H1 (cell line): ENCODE data around the gene APH1B. TPM values are rescaled to one million over a fixed set of nuclear protein-coding genes. Genes with fewer than 3 reads are reported as not detected.

ENCODE experiments used
- CBX5 ChIP-seq: fragments of 300-800, 300-1000 bp; sonication (generic); IDR thresholded peaks from 2 replicates; pipeline ENCODE4 v1.7.1; 2016; ENCODE audit warnings: antibody characterized with exemption, low read length, low read depth
- EP300 ChIP-seq, 2 experiments: IDR thresholded peaks; 1 replicate in 1 of 2; 2 replicates in 1 of 2; pipeline ENCODE4 v1.6.1; 2011 to 2012; ENCODE audit warnings: low read depth in 2 of 2, low read length in 2 of 2, mild to moderate bottlenecking in 2 of 2, borderline replicate concordance in 1 of 2, inconsistent platforms in 1 of 2, moderate library complexity in 1 of 2
- FOSL1 ChIP-seq: IDR thresholded peaks from 2 replicates; pipeline ENCODE4 v1.6.1; 2011; ENCODE audit warnings: mild to moderate bottlenecking, low read depth, low read length, moderate library complexity; ENCODE audit not compliant: insufficient read depth
- JUND ChIP-seq: IDR thresholded peaks from 2 replicates; pipeline ENCODE4 v1.6.1; 2011; ENCODE audit warnings: mild to moderate bottlenecking, improper control_type of control experiment, low read length
- POLR2A ChIP-seq, 2 experiments: IDR thresholded peaks; 1 replicate in 1 of 2; 2 replicates in 1 of 2; pipeline ENCODE4 v1.6.1; 2011; ENCODE audit warnings: low read depth in 2 of 2, low read length in 2 of 2, mild to moderate bottlenecking in 2 of 2; ENCODE audit errors: control extremely low read depth in 1 of 2
- RFX5 ChIP-seq: IDR thresholded peaks from 2 replicates; pipeline ENCODE4 v1.6.1; 2011; ENCODE audit warnings: low read depth, low read length, improper control_type of control experiment, borderline replicate concordance
- RNF2 ChIP-seq: fragments of 200-900, 300-1000 bp; sonication (generic); IDR thresholded peaks from 2 replicates; pipeline ENCODE4 v1.7.1; 2016; ENCODE audit warnings: borderline replicate concordance, low read depth, mild to moderate bottlenecking, antibody characterized with exemption, low read length; ENCODE audit not compliant: poor library complexity, severe bottlenecking; ENCODE audit errors: missing control alignments
- SIN3A ChIP-seq, 2 experiments: IDR thresholded peaks in 1 of 2; conservative IDR thresholded peaks in 1 of 2; 2 replicates each; pipeline ENCODE4 v1.6.1; 2011 to 2012; ENCODE audit warnings: low read length in 2 of 2, improper control_type of control experiment in 1 of 2, low read depth in 1 of 2, mild to moderate bottlenecking in 1 of 2
- SUZ12 ChIP-seq: fragments of 200-600 bp; sonication (generic); IDR thresholded peaks from 2 replicates; pipeline ENCODE4 v1.6.1; 2012; ENCODE audit warnings: mild to moderate bottlenecking, inconsistent platforms, low read length, moderate library complexity, mixed read lengths
- TAF1 ChIP-seq: IDR thresholded peaks from 2 replicates; pipeline ENCODE4 v1.6.1; 2011; ENCODE audit warnings: mild to moderate bottlenecking, low read depth, low read length
- TCF12 ChIP-seq: IDR thresholded peaks from 2 replicates; pipeline ENCODE4 v1.6.1; 2011; ENCODE audit warnings: low read depth, mild to moderate bottlenecking, low read length
- polyA plus RNA-seq, 7 experiments: library from polyadenylated mRNA; depleted of rRNA in 3 of 7; stranded (reverse) in 5 of 7; unstranded in 2 of 7; fragments of >200 nt in 5 of 7; fragments of 200-250 nt in 2 of 7; gene quantifications; 1 replicate in 5 of 7; 2 replicates in 1 of 7; 4 replicates in 1 of 7; pipeline versions ENCODE4 v1.2.1 to v1.2.3, GENCODE V29; 2011 to 2013; ENCODE audit warnings: missing spikeins in 2 of 7, mixed read lengths in 2 of 7
- total RNA-seq: library from RNA; stranded (reverse); fragmentation: NEBNext Ultra II Directional; extraction: Animal tissue kit (Norgen Biotek cat#: 25700); gene quantifications from 2 replicates; pipeline ENCODE4 v1.2.1, GENCODE V29; 2021
- TF ChIP-seq, protein P1 (sequence below): fragments of 300-600 bp; sonication (generic); IDR thresholded peaks from 2 replicates; pipeline ENCODE4 v1.7.1; 2012; ENCODE audit warnings: low read length, moderate library complexity, mild to moderate bottlenecking, inconsistent platforms; ENCODE audit not compliant: insufficient replicate concordance

The APH1B gene
- total and polyA plus RNA-seq, 2 of the 8 experiments (the other 6 are each of a cell fraction or from before 2014, with no cell fraction given), result 11.5 to 22.9 TPM

DNA sequence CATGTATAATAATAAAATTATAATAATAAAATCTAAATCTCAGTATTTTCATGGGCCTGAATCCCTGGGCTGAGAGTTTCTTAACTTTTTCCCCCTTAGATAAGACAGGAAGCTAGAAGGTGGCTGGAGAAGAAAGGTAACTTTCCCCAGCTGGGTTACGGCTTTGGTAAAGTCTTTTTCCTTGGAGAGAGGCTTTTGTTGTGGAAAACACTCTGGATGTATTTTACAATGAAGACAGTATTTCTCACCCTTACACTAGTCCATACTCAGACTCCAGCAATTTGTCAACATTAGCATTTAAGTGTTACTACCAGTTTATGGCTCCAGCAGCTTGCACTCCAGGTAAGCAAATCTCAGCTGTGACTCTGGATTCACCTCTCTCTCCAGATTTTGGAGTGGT, 34.9 kb downstream of the APH1B start (continued):
- TF ChIP-seq, protein P1, sequence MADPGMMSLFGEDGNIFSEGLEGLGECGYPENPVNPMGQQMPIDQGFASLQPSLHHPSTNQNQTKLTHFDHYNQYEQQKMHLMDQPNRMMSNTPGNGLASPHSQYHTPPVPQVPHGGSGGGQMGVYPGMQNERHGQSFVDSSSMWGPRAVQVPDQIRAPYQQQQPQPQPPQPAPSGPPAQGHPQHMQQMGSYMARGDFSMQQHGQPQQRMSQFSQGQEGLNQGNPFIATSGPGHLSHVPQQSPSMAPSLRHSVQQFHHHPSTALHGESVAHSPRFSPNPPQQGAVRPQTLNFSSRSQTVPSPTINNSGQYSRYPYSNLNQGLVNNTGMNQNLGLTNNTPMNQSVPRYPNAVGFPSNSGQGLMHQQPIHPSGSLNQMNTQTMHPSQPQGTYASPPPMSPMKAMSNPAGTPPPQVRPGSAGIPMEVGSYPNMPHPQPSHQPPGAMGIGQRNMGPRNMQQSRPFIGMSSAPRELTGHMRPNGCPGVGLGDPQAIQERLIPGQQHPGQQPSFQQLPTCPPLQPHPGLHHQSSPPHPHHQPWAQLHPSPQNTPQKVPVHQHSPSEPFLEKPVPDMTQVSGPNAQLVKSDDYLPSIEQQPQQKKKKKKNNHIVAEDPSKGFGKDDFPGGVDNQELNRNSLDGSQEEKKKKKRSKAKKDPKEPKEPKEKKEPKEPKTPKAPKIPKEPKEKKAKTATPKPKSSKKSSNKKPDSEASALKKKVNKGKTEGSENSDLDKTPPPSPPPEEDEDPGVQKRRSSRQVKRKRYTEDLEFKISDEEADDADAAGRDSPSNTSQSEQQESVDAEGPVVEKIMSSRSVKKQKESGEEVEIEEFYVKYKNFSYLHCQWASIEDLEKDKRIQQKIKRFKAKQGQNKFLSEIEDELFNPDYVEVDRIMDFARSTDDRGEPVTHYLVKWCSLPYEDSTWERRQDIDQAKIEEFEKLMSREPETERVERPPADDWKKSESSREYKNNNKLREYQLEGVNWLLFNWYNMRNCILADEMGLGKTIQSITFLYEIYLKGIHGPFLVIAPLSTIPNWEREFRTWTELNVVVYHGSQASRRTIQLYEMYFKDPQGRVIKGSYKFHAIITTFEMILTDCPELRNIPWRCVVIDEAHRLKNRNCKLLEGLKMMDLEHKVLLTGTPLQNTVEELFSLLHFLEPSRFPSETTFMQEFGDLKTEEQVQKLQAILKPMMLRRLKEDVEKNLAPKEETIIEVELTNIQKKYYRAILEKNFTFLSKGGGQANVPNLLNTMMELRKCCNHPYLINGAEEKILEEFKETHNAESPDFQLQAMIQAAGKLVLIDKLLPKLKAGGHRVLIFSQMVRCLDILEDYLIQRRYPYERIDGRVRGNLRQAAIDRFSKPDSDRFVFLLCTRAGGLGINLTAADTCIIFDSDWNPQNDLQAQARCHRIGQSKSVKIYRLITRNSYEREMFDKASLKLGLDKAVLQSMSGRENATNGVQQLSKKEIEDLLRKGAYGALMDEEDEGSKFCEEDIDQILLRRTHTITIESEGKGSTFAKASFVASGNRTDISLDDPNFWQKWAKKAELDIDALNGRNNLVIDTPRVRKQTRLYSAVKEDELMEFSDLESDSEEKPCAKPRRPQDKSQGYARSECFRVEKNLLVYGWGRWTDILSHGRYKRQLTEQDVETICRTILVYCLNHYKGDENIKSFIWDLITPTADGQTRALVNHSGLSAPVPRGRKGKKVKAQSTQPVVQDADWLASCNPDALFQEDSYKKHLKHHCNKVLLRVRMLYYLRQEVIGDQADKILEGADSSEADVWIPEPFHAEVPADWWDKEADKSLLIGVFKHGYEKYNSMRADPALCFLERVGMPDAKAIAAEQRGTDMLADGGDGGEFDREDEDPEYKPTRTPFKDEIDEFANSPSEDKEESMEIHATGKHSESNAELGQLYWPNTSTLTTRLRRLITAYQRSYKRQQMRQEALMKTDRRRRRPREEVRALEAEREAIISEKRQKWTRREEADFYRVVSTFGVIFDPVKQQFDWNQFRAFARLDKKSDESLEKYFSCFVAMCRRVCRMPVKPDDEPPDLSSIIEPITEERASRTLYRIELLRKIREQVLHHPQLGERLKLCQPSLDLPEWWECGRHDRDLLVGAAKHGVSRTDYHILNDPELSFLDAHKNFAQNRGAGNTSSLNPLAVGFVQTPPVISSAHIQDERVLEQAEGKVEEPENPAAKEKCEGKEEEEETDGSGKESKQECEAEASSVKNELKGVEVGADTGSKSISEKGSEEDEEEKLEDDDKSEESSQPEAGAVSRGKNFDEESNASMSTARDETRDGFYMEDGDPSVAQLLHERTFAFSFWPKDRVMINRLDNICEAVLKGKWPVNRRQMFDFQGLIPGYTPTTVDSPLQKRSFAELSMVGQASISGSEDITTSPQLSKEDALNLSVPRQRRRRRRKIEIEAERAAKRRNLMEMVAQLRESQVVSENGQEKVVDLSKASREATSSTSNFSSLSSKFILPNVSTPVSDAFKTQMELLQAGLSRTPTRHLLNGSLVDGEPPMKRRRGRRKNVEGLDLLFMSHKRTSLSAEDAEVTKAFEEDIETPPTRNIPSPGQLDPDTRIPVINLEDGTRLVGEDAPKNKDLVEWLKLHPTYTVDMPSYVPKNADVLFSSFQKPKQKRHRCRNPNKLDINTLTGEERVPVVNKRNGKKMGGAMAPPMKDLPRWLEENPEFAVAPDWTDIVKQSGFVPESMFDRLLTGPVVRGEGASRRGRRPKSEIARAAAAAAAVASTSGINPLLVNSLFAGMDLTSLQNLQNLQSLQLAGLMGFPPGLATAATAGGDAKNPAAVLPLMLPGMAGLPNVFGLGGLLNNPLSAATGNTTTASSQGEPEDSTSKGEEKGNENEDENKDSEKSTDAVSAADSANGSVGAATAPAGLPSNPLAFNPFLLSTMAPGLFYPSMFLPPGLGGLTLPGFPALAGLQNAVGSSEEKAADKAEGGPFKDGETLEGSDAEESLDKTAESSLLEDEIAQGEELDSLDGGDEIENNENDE, result no peak
- TF ChIP-seq CBX5 (no peak), TCF12 (no peak), POLR2A (IDR thresholded peaks at IDR 0.05; ENCODE audit: control extremely low read depth in 1 of 2, low read depth in 2 of 2, low read length in 2 of 2) (no peak), SUZ12 (no peak), FOSL1 (no peak), RNF2 (no peak), EP300 (IDR thresholded peaks at IDR 0.05; ENCODE audit: borderline replicate concordance in 1 of 2, low read depth in 2 of 2, low read length in 2 of 2) (no peak), SIN3A (conservative IDR thresholded peaks at IDR 0.05 in 1 of 2, IDR thresholded peaks at IDR 0.05 in 1 of 2; ENCODE audit: low read depth in 1 of 2, low read length in 2 of 2) (no peak), RFX5 (no peak), TAF1 (no peak), JUND (no peak)
